Liver (tissue), 9 donors: Measurements from ENCODE around the gene PTPRN2. TPM values are rescaled to one million over a fixed set of nuclear protein-coding genes. Genes with fewer than 3 reads are reported as not detected.
A peak's percentile ranks its signal among the peaks of the same experiment; 100 is the strongest.

ENCODE experiments used
- DNase-seq: peaks from one replicate; pipeline ENCODE4 v3.0.0-alpha.2; 2017; ENCODE audit warnings: low spot score
- H3K27ac ChIP-seq, 2 donors: one replicate each; pipeline ENCODE4 v1.7.0; 2013; ENCODE audit warnings: inconsistent platforms in 2 of 2, low read length in 2 of 2, control low read depth in 1 of 2, low read depth in 1 of 2, mild to moderate bottlenecking in 1 of 2
- H3K27me3 ChIP-seq, 4 donors: one replicate each; pipeline versions ENCODE4 v1.6.1 to v1.7.0; 2013; ENCODE audit warnings: low read length in 3 of 4, inconsistent platforms in 1 of 4, mild to moderate bottlenecking in 1 of 4, moderate library complexity in 1 of 4; ENCODE audit not compliant: control insufficient read depth in 4 of 4, insufficient read depth in 4 of 4
- H3K36me3 ChIP-seq, 4 donors: one replicate each; pipeline versions ENCODE4 v1.6.1 to v1.7.0; 2013; ENCODE audit warnings: low read length in 3 of 4, mild to moderate bottlenecking in 3 of 4, low read depth in 1 of 4, moderate library complexity in 1 of 4; ENCODE audit not compliant: control insufficient read depth in 4 of 4, insufficient read depth in 3 of 4
- H3K4me1 ChIP-seq, 4 donors: one replicate each; pipeline versions ENCODE4 v1.6.1 to v1.7.0; 2013; ENCODE audit warnings: low read length in 3 of 4, mild to moderate bottlenecking in 3 of 4, moderate library complexity in 1 of 4; ENCODE audit not compliant: control insufficient read depth in 4 of 4, insufficient read depth in 4 of 4
- H3K4me3 ChIP-seq, 3 donors: one replicate each; pipeline versions ENCODE4 v1.6.1 to v1.7.0; 2013; ENCODE audit warnings: low read length in 3 of 3, control low read depth in 1 of 3, low read depth in 1 of 3, mild to moderate bottlenecking in 1 of 3
- H3K9ac ChIP-seq, 2 donors: one replicate each; pipeline ENCODE4 v1.7.0; 2013; ENCODE audit warnings: low read length in 2 of 2, mild to moderate bottlenecking in 2 of 2, moderate library complexity in 2 of 2, control low read depth in 1 of 2, low read depth in 1 of 2
- H3K9me3 ChIP-seq, 4 donors: one replicate each; pipeline versions ENCODE4 v1.6.1 to v1.7.0; 2013; ENCODE audit warnings: low read length in 3 of 4; ENCODE audit not compliant: control insufficient read depth in 4 of 4
- ATF3 ChIP-seq: IDR thresholded peaks from 2 replicates; pipeline ENCODE4 v1.6.1; 2016; ENCODE audit warnings: antibody characterized with exemption
- CTCF ChIP-seq: fragments of 150-350 bp; IDR thresholded peaks from 2 replicates; pipeline ENCODE4 v1.5.1; 2017; ENCODE audit warnings: improper control_type of control experiment, low read depth, low read length; ENCODE audit not compliant: missing input control
- FOXA1 ChIP-seq: IDR thresholded peaks from 2 replicates; pipeline ENCODE4 v1.6.1; 2016; ENCODE audit warnings: antibody characterized with exemption
- FOXA2 ChIP-seq: IDR thresholded peaks from 2 replicates; pipeline ENCODE4 v1.6.1; 2016; ENCODE audit warnings: antibody characterized with exemption
- GABPA ChIP-seq, 2 donors: IDR thresholded peaks in 1 of 2; conservative IDR thresholded peaks in 1 of 2; 2 replicates each; pipeline ENCODE4 v1.6.1; 2016; ENCODE audit warnings: antibody characterized with exemption in 2 of 2, mild to moderate bottlenecking in 1 of 2, moderate library complexity in 1 of 2
- HNF4A ChIP-seq, 2 donors: conservative IDR thresholded peaks; 2 replicates each; pipeline ENCODE4 v1.6.1; 2016; ENCODE audit warnings: antibody characterized with exemption in 2 of 2, mild to moderate bottlenecking in 2 of 2
- HNF4G ChIP-seq: IDR thresholded peaks from 2 replicates; pipeline ENCODE4 v1.6.1; 2016; ENCODE audit warnings: antibody characterized with exemption
- JUND ChIP-seq, 2 donors: IDR thresholded peaks; 2 replicates each; pipeline ENCODE4 v1.6.1; 2016; ENCODE audit warnings: antibody characterized with exemption in 2 of 2
- MAX ChIP-seq: IDR thresholded peaks from 2 replicates; pipeline ENCODE4 v1.6.1; 2016; ENCODE audit warnings: antibody characterized with exemption
- NR2F2 ChIP-seq: IDR thresholded peaks from 2 replicates; pipeline ENCODE4 v1.6.1; 2016; ENCODE audit warnings: antibody characterized with exemption
- RXRA ChIP-seq, 2 donors: IDR thresholded peaks; 2 replicates each; pipeline ENCODE4 v1.6.1; 2017 to 2018; ENCODE audit warnings: antibody characterized with exemption in 2 of 2, mild to moderate bottlenecking in 1 of 2
- SP1 ChIP-seq: IDR thresholded peaks from 2 replicates; pipeline ENCODE4 v1.6.1; 2018; ENCODE audit warnings: antibody characterized with exemption, mild to moderate bottlenecking
- TAF1 ChIP-seq: conservative IDR thresholded peaks from 2 replicates; pipeline ENCODE4 v1.6.1; 2016; ENCODE audit warnings: antibody characterized with exemption, mild to moderate bottlenecking
- YY1 ChIP-seq: IDR thresholded peaks from 2 replicates; pipeline ENCODE4 v1.6.1; 2016; ENCODE audit warnings: antibody characterized with exemption, mild to moderate bottlenecking
- WGBS: extraction: QIAGEN DNeasy Blood & Tissue Kit; methylation state at CpG from one replicate; pipeline ENCODE4 v1.1.7; 2013; 5-methylcytosine and 5-hydroxymethylcytosine counted together
- polyA plus RNA-seq, 2 donors: library from polyadenylated mRNA; stranded (reverse) in 1 of 2; unstranded in 1 of 2; fragments of 200-250 nt in 1 of 2; fragments of >200 nt in 1 of 2; fragmentation: Nextera tagmentation in 1 of 2; extraction: Ambion mirVana in 1 of 2; gene quantifications; one replicate each; pipeline versions ENCODE4 v1.2.1 to v1.2.3, GENCODE V29; 2013 to 2015
- total RNA-seq, 2 donors: library from RNA; depleted of rRNA; stranded (reverse); fragments of >200 nt; gene quantifications; one replicate each; pipeline ENCODE4 v1.2.3, GENCODE V29; 2014
- donor health status: healthy.
- donor health status: healthy.
- donor health status: healthy.
- donor health status: healthy.
- donor health status: healthy.

PTPRN2 gene
- total and polyA plus RNA-seq, 4 donors, result 0.75 to 1.9 (median 1.1) TPM

GRCh38 chr7:157554393-157555238 is 1033.0 kb downstream of the PTPRN2 start:
- H3K4me1 ChIP-seq, result peaks cover 0 to 10% (median 2%) of the 10 kb centered on the region in 4 donors
- H3K27me3 ChIP-seq, result no peaks in the 10 kb centered on the region
- DNase-seq, result no peak
- H3K27ac ChIP-seq, result peak overlapping the region in 1 of 2 donors; percentile 25
- H3K36me3 ChIP-seq, result no peaks in the 10 kb centered on the region
- H3K9me3 ChIP-seq, result no peaks in the 10 kb centered on the region
- 92% methylated on average over 28 of the region's 28 CpGs for WGBS
- TF ChIP-seq FOXA1 (no peak), NR2F2 (no peak), SP1 (no peak), HNF4A (conservative IDR thresholded peaks at IDR 0.05) (no peak), ATF3 (no peak), YY1 (no peak), GABPA (IDR thresholded peaks at IDR 0.05 in 1 of 2, conservative IDR thresholded peaks at IDR 0.05 in 1 of 2) (no peak), RXRA (IDR thresholded peaks at IDR 0.05) (no peak), CTCF (no peak), TAF1 (no peak), HNF4G (no peak), JUND (IDR thresholded peaks at IDR 0.05) (no peak), MAX (no peak)
- H3K9ac ChIP-seq, result no peak overlapping the region
- no peak overlapping the region for H3K4me3 ChIP-seq

- Histone ChIP-seq H3K9me3 (no peaks in the 10 kb centered on the region), H3K4me3 (no peak overlapping the region), H3K36me3 (no peaks in the 10 kb centered on the region), H3K9ac (no peak overlapping the region), H3K27ac (no peak overlapping the region), H3K27me3 (no peaks in the 10 kb centered on the region), H3K4me1 (peaks cover 0 to 6% (median 1%) of the 10 kb centered on the region in 4 donors)
- no peak for TF ChIP-seq GABPA (IDR thresholded peaks at IDR 0.05 in 1 of 2, conservative IDR thresholded peaks at IDR 0.05 in 1 of 2)
- no peak for TF ChIP-seq CTCF
- TF ChIP-seq RXRA (IDR thresholded peaks at IDR 0.05), result no peak
- TF ChIP-seq ATF3, result no peak
- no peak for TF ChIP-seq FOXA2
- no peak for DNase-seq
- WGBS, result 94% methylated on average over 18 of the region's 18 CpGs
These were observed 1034.4 kb downstream of the PTPRN2 start for GRCh38 chr7:157553256-157553655.
